IPS-15b (cell line): ENCODE results near the gene LCP2.

Experiments
- H3K27me3 ChIP-seq: one replicate; pipeline ENCODE4 v1.6.1; 2013; ENCODE audit warnings: low read length; ENCODE audit not compliant: control insufficient read depth, insufficient read depth
- H3K36me3 ChIP-seq: one replicate; pipeline ENCODE4 v1.6.1; 2013; ENCODE audit warnings: low read length; ENCODE audit not compliant: control insufficient read depth, insufficient read depth
- H3K4me1 ChIP-seq: one replicate; pipeline ENCODE4 v1.6.1; 2013; ENCODE audit warnings: mild to moderate bottlenecking, low read length; ENCODE audit not compliant: control insufficient read depth, insufficient read depth
- H3K4me3 ChIP-seq: one replicate; pipeline ENCODE4 v1.5.1; 2013; ENCODE audit warnings: low read depth, low read length
- H3K9ac ChIP-seq: one replicate; pipeline ENCODE4 v1.6.1; 2013; ENCODE audit warnings: low read depth, mild to moderate bottlenecking, low read length
- H3K9me3 ChIP-seq: one replicate; pipeline ENCODE4 v1.6.1; 2013; ENCODE audit warnings: mild to moderate bottlenecking, low read length; ENCODE audit not compliant: control insufficient read depth, insufficient read depth

LCP2 gene

DNA sequence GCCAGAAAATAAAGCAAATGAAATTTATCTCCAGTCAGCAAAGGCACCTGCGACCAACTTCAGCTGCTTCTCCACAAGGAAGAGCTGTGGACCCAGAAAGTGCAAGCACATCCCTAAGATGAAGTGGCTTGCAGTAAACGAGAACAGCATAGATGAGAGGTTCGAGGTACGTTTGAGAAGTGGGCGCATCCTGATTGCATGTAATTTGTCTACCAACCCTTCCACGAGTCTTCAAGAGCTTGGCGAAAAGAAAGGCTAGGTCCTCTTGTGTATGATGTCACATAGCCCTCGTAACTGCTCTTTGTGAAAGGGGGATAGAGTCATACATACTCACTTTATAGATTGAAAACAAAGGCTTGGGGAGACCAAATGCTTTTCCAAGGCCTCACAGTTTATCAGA is 6.0 kb upstream of the LCP2 start:
- Histone ChIP-seq H3K9ac (no peak overlapping the region), H3K27me3 (no peaks in the 10 kb centered on the region), H3K4me3 (no peak overlapping the region), H3K9me3 (no peaks in the 10 kb centered on the region), H3K36me3 (no peaks in the 10 kb centered on the region), H3K4me1 (peaks cover 12% of the 10 kb centered on the region)

DNA sequence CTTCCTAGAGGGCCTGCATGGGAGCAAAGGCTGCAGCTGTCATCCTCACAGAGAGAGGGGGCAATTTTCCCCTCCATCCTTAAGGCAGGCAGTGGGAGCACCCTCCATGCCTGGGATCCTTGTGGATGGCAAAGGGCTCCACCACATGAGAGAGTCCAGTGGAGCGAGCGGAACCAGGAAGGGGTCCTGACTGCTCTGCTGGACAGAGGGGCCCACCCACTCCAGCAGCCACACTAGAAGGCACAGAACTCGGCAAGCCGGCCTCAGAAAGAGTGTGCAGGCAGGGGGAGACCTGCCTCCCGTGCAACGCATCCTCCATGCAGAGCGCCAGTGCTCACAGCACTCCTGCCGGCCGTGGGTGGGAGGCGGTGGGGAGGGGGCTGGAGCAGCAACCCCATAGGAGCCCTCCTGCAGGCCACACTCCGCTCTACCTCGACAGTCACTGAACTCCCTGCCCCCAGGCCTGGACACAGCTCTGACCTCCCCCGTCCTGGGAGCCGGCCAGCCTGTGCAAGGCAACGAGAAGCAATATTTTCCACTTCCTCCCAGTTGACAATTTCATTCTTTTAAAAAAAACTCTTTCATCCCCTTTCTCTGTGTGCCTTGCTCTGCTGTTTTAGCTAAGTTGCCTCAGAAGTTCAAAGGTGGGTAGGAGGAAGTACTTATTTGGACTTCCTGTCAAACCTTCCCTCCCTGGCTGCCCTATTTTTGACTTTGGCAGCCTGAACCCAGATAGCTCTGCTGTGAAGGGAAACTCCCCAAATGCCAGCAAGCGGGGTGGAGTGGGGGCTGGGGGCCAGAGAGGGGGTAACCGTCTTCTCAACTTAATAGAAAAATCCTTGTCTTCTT is 5.3 kb upstream of the LCP2 start:
- Histone ChIP-seq H3K9me3 (no peaks in the 10 kb centered on the region), H3K36me3 (no peaks in the 10 kb centered on the region), H3K9ac (no peak overlapping the region), H3K27me3 (no peaks in the 10 kb centered on the region), H3K4me3 (no peak overlapping the region), H3K4me1 (peaks cover 11% of the 10 kb centered on the region)

DNA sequence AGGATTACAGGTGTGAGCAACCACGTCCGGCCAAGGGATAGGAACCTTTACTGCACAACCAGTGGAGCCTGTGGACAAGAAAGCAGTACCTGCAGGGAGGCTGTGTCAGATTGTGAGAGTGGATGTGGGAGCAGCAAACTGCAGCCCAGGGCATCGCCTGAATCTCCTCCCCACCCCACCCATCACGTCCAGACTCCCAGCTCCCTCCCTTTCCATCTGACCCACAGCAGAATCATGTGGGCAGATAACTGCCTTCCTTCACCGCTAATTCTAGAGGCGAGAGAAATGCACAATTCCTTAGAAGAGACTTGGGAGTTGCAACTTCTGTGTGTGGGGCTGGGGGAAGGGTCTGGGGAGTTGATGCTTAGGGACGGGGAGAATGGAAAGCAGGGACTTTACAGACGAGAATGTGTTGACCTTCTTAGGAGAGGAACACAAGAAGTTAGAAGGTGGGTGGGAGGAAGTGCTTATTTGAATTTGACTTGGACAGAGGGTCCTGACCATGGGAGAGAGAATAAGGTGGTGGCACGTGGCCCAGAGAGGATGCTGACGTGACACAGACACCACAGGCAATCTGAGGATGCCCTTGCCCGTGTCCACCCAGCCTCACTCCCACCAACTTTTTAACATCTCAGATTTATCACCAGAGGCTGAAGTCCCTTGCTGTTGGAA is 4.5 kb upstream of the LCP2 start:
- Histone ChIP-seq H3K9ac (no peak overlapping the region), H3K9me3 (no peaks in the 10 kb centered on the region), H3K4me3 (no peak overlapping the region), H3K27me3 (no peaks in the 10 kb centered on the region), H3K36me3 (no peaks in the 10 kb centered on the region), H3K4me1 (peaks cover 9% of the 10 kb centered on the region)

DNA sequence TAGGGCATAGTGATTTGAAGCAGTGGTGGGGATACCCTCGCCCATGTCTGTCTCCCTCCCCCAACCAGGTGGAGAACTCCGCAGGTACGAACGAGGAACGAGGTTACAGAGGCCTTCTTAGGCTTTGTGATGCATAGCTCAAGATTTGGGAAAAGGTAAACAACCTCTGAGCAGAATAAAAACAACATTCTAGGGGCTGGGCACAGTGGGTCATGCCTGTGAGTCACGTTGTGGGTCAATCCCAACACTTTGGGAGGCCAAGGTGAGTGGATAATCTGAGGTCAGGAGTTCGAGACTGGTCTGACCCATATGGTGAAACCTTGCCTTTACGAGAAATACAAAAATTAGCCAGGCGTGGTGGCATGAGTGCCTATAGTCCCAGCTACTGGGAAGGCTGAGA is 3.6 kb upstream of the LCP2 start:
- Histone ChIP-seq H3K9ac (no peak overlapping the region), H3K36me3 (no peaks in the 10 kb centered on the region), H3K27me3 (peaks cover 2% of the 10 kb centered on the region), H3K4me3 (no peak overlapping the region), H3K9me3 (no peaks in the 10 kb centered on the region), H3K4me1 (peaks cover 9% of the 10 kb centered on the region)

DNA sequence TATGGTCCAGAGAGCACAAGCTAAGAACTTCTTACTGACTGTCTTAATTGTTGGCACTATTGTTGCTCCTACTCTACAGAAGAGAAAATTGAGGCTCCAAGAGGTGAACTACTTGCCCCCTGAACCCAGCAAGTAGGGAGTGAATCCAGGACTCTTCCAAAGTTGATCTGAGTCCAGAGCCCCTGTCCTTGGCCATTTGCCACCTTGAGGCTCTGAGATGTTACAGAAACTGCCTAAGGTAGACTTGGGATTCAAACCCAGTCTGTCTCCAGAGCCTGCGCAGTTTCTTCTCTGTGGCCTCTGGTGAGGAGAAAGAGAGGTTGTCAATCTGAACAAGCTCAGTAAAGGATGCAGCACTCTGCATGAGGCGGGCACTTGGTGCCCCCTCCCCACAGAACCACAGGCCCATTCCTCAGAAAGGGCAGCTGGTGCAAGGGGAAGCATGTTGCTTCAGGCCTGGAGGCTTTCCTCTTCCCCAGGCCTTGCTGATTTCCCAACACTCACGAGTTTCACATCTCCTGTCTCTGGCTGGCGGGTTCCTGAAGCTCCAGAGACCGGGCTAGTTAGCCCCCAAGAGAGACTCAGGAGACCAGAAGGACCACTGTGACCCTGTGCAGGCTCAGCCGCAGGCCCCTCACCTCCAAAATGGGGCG is 2.9 kb upstream of the LCP2 start:
- Histone ChIP-seq H3K27me3 (peaks cover 2% of the 10 kb centered on the region), H3K4me3 (no peak overlapping the region), H3K4me1 (peaks cover 9% of the 10 kb centered on the region), H3K9ac (no peak overlapping the region), H3K9me3 (no peaks in the 10 kb centered on the region), H3K36me3 (no peaks in the 10 kb centered on the region)

DNA sequence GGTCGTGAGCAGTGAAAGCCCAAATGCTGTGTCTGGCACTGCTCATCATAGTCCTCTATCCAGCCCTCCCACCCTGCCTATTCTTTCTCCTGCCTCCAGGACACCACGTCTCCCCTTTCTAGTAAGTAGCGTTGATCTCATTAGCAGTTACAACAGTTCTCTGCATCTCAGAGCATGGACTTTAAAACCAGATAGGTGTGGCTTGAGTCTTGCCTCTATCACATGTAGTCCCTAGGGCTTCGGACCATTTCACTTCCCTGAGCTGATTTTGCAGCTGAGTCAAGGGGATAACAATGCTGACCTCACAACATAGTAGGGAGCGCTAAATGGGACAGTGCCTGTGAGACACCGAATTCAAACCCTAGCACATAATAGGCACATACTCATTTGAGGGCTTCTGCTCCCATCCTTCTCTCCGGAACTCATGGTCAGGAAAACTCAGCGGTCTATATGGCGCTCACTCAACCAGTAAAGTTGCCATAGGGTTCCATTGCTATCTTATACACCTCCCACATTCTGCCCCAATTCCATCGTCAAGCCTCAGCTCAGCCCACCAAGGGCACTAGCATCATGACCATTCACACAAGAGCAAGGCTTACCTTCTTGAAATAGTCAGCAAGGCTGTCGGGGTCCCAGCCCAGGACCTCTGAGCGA is 515 bp downstream of the LCP2 start:
- H3K4me1 ChIP-seq: peaks cover 6% of the 10 kb centered on the region
- H3K36me3 ChIP-seq: no peaks in the 10 kb centered on the region
- H3K27me3 ChIP-seq: peaks cover 6% of the 10 kb centered on the region
- no peak overlapping the region for H3K9ac ChIP-seq
- H3K9me3 ChIP-seq: no peaks in the 10 kb centered on the region
- no peak overlapping the region for H3K4me3 ChIP-seq

DNA sequence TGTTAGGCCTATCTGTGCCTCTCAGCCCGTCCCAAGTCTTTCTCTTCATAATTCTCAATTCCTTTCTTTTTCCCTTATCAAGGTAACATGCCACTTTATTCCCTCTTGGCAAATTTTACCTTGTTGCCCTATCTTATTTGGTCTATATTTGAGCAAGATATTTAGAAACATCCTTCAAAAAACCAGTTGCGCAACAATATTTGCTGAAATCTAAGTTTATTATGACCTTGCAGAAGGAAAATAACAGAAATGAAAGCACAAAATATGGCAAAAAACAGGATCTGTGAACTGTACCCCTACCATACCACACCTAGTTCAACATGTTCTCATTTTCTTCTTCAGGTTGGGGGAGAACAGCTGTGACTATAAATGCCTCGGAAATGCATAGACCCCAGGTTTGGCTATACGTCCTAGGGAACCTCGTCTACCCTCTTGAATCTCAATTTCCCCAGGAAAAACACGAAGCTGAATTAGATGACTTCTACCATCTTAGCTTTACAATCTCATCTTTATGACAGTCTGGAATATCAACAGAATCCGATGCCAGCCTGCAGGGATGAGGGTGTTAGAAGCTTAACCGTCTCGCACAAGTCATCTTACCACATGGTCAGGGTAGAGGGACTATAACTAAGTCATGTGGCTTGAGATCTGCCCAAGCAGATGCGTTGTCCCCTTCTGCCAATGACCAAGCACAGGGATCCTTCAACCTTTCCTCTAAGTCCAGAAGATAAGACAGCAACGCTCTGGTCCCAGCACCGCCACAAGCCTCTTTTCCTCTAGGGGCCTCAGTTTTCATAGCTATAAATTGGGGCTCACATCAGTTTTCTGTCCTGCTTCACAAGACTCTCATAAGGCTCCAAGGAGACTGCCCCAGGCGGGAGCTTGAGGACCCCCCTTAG is 1.3 kb downstream of the LCP2 start:
- H3K36me3 ChIP-seq: no peaks in the 10 kb centered on the region
- peaks cover 3% of the 10 kb centered on the region for H3K4me1 ChIP-seq
- H3K27me3 ChIP-seq: peaks cover 6% of the 10 kb centered on the region
- no peak overlapping the region for H3K4me3 ChIP-seq
- no peaks in the 10 kb centered on the region for H3K9me3 ChIP-seq
- no peak overlapping the region for H3K9ac ChIP-seq

DNA sequence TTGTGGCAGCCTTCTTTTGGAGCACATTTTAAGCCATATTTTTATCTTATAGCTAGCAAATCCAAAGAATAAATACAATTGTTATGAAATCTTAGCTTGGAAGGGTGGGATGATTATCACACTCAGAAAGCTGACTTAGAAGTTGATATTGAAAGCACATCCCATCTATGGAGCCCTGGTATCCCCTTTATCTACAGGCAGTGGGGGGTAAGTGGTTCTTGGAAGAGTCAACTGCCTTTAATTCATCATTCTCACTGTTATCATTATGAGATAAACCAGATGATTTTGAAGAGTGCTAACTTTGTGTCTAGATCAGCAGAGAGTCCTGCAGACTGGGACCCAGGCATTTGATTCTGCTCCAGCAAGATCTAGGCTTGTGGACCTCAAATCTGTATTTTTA is 3.0 kb downstream of the LCP2 start:
- Histone ChIP-seq H3K4me1 (peaks cover 3% of the 10 kb centered on the region), H3K9ac (no peak overlapping the region), H3K36me3 (no peaks in the 10 kb centered on the region), H3K27me3 (peaks cover 6% of the 10 kb centered on the region), H3K9me3 (peaks cover 10% of the 10 kb centered on the region), H3K4me3 (no peak overlapping the region)

DNA sequence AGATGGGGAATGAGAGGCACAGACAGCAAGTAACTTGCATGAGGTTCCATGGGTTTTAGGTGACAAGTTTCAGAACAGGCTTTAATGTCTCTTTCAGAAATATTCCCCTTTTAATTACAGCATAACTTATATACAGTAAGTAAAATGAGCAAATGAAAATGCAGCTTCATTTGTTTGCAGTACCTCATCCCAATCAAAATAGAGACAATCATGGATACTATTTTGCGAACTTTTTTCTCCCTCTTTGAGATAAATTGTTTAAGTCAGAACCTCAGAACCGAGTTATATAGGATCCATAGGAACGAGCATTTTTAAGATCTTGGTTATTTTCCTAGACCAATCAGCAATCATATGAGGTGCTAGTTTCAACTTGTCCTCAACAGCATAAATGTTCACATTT is 3.5 kb downstream of the LCP2 start:
- no peak overlapping the region for H3K9ac ChIP-seq
- peaks cover 3% of the 10 kb centered on the region for H3K4me1 ChIP-seq
- no peak overlapping the region for H3K4me3 ChIP-seq
- peaks cover 10% of the 10 kb centered on the region for H3K9me3 ChIP-seq
- H3K27me3 ChIP-seq: peaks cover 6% of the 10 kb centered on the region
- no peaks in the 10 kb centered on the region for H3K36me3 ChIP-seq

DNA sequence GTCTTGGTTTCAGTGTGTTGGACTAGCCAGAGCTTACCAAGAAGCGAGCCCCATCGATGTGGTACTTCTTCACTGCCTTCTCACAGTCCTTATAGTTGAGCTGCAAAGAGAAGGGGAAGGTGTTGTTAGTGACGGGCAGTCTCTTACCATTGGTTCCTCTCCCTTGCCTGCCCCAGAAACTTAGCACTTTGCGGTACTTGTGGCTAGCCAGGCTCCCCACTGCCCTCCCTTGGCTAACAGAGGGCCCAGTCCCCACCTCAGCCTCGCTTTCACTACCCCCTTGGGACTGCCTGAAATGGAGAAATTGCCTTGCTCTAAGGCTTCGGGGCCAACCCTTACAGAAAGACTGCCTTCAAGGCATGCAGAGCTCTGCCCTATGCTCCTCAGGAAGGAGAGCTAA is 4.3 kb downstream of the LCP2 start:
- Histone ChIP-seq H3K4me1 (peaks cover 3% of the 10 kb centered on the region), H3K9me3 (peaks cover 10% of the 10 kb centered on the region), H3K4me3 (no peak overlapping the region), H3K27me3 (peaks cover 6% of the 10 kb centered on the region), H3K9ac (no peak overlapping the region), H3K36me3 (no peaks in the 10 kb centered on the region)
